ENCODE measurements around the gene ST7L.

The ST7L gene

DNA sequence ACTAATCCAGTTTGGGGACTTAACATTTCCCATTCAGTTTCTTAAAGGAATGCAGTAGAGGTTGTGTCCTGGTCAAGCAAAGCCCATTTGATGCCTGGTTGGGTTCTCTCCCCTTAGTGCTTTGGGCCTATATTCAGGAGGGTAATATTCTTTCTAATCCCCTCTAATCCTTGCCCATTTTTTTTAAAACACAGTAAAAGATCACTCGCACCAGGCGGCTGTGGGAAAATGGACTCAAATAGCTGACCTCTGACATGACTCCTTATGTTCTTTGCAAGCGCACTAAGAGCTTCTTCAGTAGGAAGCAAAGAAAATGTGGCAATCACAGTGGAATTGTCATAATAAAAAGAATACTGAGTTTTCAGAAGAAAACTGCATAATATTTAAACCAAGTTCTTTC is 60.3 kb downstream of the ST7L start:
- no peaks in the 10 kb centered on the region for H3K36me3 ChIP-seq (replicated peaks; ENCODE audit: insufficient read depth, low read length)
- no peaks in the 10 kb centered on the region for H3K4me1 ChIP-seq (ENCODE audit: low read length)
- H4K20me1 ChIP-seq (ENCODE audit: insufficient read depth, low read length): no peaks in the 10 kb centered on the region
- DNase-seq: no peak
- H3K9ac ChIP-seq (ENCODE audit: low read length): no peak overlapping the region
- no peaks in the 10 kb centered on the region for H3K9me2 ChIP-seq (replicated peaks; ENCODE audit: insufficient read depth, low read length)
- H3K4me3 ChIP-seq (ENCODE audit: low read length): no peak overlapping the region
- H3K9me3 ChIP-seq (replicated peaks; ENCODE audit: insufficient read depth, low read length): no peaks in the 10 kb centered on the region
- no peak overlapping the region for H3K27ac ChIP-seq (ENCODE audit: low read length)
- no peaks in the 10 kb centered on the region for H3F3A ChIP-seq (ENCODE audit: insufficient read depth, low read length)
- H3K4me2 ChIP-seq (ENCODE audit: low read depth, low read length): no peak overlapping the region
- no peaks in the 10 kb centered on the region for H3K79me2 ChIP-seq (ENCODE audit: low read length)
- H3K27me3 ChIP-seq (replicated peaks; ENCODE audit: insufficient read depth, low read length): no peaks in the 10 kb centered on the region
- TF ChIP-seq EZH2phosphoT487 (IDR thresholded peaks at IDR 0.05; ENCODE audit: low read length): no peak
- TF ChIP-seq, protein P1, sequence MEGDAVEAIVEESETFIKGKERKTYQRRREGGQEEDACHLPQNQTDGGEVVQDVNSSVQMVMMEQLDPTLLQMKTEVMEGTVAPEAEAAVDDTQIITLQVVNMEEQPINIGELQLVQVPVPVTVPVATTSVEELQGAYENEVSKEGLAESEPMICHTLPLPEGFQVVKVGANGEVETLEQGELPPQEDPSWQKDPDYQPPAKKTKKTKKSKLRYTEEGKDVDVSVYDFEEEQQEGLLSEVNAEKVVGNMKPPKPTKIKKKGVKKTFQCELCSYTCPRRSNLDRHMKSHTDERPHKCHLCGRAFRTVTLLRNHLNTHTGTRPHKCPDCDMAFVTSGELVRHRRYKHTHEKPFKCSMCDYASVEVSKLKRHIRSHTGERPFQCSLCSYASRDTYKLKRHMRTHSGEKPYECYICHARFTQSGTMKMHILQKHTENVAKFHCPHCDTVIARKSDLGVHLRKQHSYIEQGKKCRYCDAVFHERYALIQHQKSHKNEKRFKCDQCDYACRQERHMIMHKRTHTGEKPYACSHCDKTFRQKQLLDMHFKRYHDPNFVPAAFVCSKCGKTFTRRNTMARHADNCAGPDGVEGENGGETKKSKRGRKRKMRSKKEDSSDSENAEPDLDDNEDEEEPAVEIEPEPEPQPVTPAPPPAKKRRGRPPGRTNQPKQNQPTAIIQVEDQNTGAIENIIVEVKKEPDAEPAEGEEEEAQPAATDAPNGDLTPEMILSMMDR (IDR thresholded peaks at IDR 0.05; ENCODE audit: low read length): no peak
- no peak for TF ChIP-seq EZH2 (optimal IDR thresholded peaks at IDR 0.05; ENCODE audit: low read depth, low read length)
- H2AFZ ChIP-seq (ENCODE audit: low read length): no peak overlapping the region

DNA sequence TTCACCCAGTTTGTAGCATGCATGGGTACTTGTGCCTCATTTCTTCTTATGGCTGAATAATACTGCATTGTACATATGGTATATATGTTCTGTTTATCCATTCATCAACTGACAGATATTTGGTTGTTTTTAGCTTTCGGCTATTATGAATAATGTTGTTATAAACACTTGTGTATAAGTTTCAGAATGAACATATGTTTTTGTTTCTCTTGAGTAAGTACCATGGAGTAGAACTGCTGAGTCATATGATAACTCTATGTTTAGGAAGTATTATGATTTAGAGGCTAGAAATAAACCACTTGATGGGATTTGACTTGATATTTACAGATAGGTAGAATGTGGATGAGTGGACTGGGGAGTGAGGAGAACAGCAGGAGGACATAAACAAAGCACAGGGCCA is 61.6 kb downstream of the ST7L start:
- no peak for DNase-seq
- H3K9me2 ChIP-seq (replicated peaks; ENCODE audit: insufficient read depth, low read length): no peaks in the 10 kb centered on the region
- H3K4me2 ChIP-seq (ENCODE audit: low read depth, low read length): no peak overlapping the region
- H3F3A ChIP-seq (ENCODE audit: insufficient read depth, low read length): no peaks in the 10 kb centered on the region
- H3K27me3 ChIP-seq (replicated peaks; ENCODE audit: insufficient read depth, low read length): no peaks in the 10 kb centered on the region
- no peak overlapping the region for H3K4me3 ChIP-seq (ENCODE audit: low read length)
- no peak overlapping the region for H3K27ac ChIP-seq (ENCODE audit: low read length)
- no peaks in the 10 kb centered on the region for H3K36me3 ChIP-seq (replicated peaks; ENCODE audit: insufficient read depth, low read length)
- no peaks in the 10 kb centered on the region for H3K79me2 ChIP-seq (ENCODE audit: low read length)
- H3K4me1 ChIP-seq (ENCODE audit: low read length): no peaks in the 10 kb centered on the region
- H4K20me1 ChIP-seq (ENCODE audit: insufficient read depth, low read length): no peaks in the 10 kb centered on the region
- no peaks in the 10 kb centered on the region for H3K9me3 ChIP-seq (replicated peaks; ENCODE audit: insufficient read depth, low read length)
- no peak for TF ChIP-seq EZH2 (optimal IDR thresholded peaks at IDR 0.05; ENCODE audit: low read depth, low read length)
- no peak for TF ChIP-seq EZH2phosphoT487 (IDR thresholded peaks at IDR 0.05; ENCODE audit: low read length)
- TF ChIP-seq, protein P1 (IDR thresholded peaks at IDR 0.05; ENCODE audit: low read length): no peak
- no peak overlapping the region for H2AFZ ChIP-seq (ENCODE audit: low read length)
- H3K9ac ChIP-seq (ENCODE audit: low read length): no peak overlapping the region

DNA sequence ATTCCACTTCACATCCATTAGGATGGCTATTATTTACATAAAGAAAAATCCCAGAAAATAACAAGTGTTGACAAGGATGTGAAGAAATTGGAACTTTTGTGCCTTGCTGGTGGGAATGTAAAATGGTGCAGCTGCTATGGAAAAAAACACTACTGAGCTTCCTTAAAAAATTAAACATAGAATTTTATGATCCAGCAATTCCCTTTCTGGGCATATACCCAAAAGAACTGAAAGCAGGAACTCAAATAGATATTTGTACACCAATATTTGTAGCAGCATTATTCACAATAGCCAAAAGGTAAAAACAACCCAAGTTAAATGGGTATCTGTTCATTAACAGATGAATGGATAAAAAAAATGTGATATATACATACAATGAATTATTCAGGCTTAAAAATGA is 64.5 kb downstream of the ST7L start:
- H3K4me3 ChIP-seq (ENCODE audit: low read length): no peak overlapping the region
- no peaks in the 10 kb centered on the region for H3K36me3 ChIP-seq (replicated peaks; ENCODE audit: insufficient read depth, low read length)
- no peaks in the 10 kb centered on the region for H3K9me3 ChIP-seq (replicated peaks; ENCODE audit: insufficient read depth, low read length)

More for the DNA sequence above, 64.5 kb downstream of the ST7L start:
- no peaks in the 10 kb centered on the region for H3K9me2 ChIP-seq (replicated peaks; ENCODE audit: insufficient read depth, low read length)
- H3F3A ChIP-seq (ENCODE audit: insufficient read depth, low read length): no peaks in the 10 kb centered on the region
- H3K27me3 ChIP-seq (replicated peaks; ENCODE audit: insufficient read depth, low read length): no peaks in the 10 kb centered on the region
- no peak for DNase-seq
- H3K4me1 ChIP-seq (ENCODE audit: low read length): no peaks in the 10 kb centered on the region
- H3K79me2 ChIP-seq (ENCODE audit: low read length): no peaks in the 10 kb centered on the region
- H3K9ac ChIP-seq (ENCODE audit: low read length): no peak overlapping the region
- no peak for TF ChIP-seq EZH2 (optimal IDR thresholded peaks at IDR 0.05; ENCODE audit: low read depth, low read length)
- TF ChIP-seq EZH2phosphoT487 (IDR thresholded peaks at IDR 0.05; ENCODE audit: low read length): no peak
- TF ChIP-seq, protein P1 (IDR thresholded peaks at IDR 0.05; ENCODE audit: low read length): no peak
- no peak overlapping the region for H3K27ac ChIP-seq (ENCODE audit: low read length)
- H3K4me2 ChIP-seq (ENCODE audit: low read depth, low read length): no peak overlapping the region
- H4K20me1 ChIP-seq (ENCODE audit: insufficient read depth, low read length): no peaks in the 10 kb centered on the region
- no peak overlapping the region for H2AFZ ChIP-seq (ENCODE audit: low read length)
